Measurements from ENCODE around the gene RPL19.

GRCh38 chr17:39243155-39243554 is 43.1 kb downstream of the RPL19 start:
- TF ChIP-seq POLR2A (IDR thresholded peaks at IDR 0.05) (no peak), CTCF (IDR thresholded peaks at IDR 0.05) (no peak)
